Limb (tissue), 2 donors: ENCODE results near the gene CCSER2.
"Not testable (repeated sequence)": the region's sequence is repeated elsewhere in the genome, so short reads cannot be mapped to it uniquely, and the experiment has no call there.

ENCODE experiments used
- DNase-seq, 2 donors: peaks; one replicate each; pipeline ENCODE4 v3.0.0-alpha.2; 2016; ENCODE audit errors: extremely low spot score in 2 of 2

Gene CCSER2

GRCh38 chr10:84517554-84517953 lies 189.2 kb downstream of the CCSER2 start:
- no peak for DNase-seq

GRCh38 chr10:84519235-84519634 lies 190.8 kb downstream of the CCSER2 start:
- no peak for DNase-seq

GRCh38 chr10:84521013-84521412 lies 192.6 kb downstream of the CCSER2 start:
- no peak for DNase-seq

- DNase-seq = no peak
Measured at GRCh38 chr10:84521468-84521867, 193.1 kb downstream of the CCSER2 start.

- no peak for DNase-seq
Measured at GRCh38 chr10:84522612-84523462, 194.4 kb downstream of the CCSER2 start.

GRCh38 chr10:84523526-84523925 lies 195.1 kb downstream of the CCSER2 start:
- DNase-seq = no peak

- no peak for DNase-seq
Measured at GRCh38 chr10:84524435-84524834, 196.0 kb downstream of the CCSER2 start.

- DNase-seq = no peak
Measured at GRCh38 chr10:84525120-84525806, 196.9 kb downstream of the CCSER2 start.

- not testable (repeated sequence) for DNase-seq
Measured at GRCh38 chr10:84525807-84526182, 197.4 kb downstream of the CCSER2 start.

- DNase-seq = not testable (repeated sequence)
Measured at GRCh38 chr10:84527386-84527785, 199.0 kb downstream of the CCSER2 start.

GRCh38 chr10:84528526-84528925 lies 200.1 kb downstream of the CCSER2 start:
- not testable (repeated sequence) for DNase-seq

- no peak for DNase-seq
Measured at GRCh38 chr10:84530724-84531325, 202.4 kb downstream of the CCSER2 start.

GRCh38 chr10:84531396-84531795 lies 203.0 kb downstream of the CCSER2 start:
- no peak for DNase-seq

GRCh38 chr10:84534168-84534567 lies 205.8 kb downstream of the CCSER2 start:
- DNase-seq = no peak

GRCh38 chr10:84537447-84537931 lies 209.1 kb downstream of the CCSER2 start:
- peak in 1 of 2 donors; percentile 79 for DNase-seq

GRCh38 chr10:84538036-84538435 lies 209.6 kb downstream of the CCSER2 start:
- DNase-seq = no peak

GRCh38 chr10:84539216-84539615 lies 210.8 kb downstream of the CCSER2 start:
- no peak for DNase-seq

- no peak for DNase-seq
Measured at GRCh38 chr10:84540022-84540616, 211.7 kb downstream of the CCSER2 start.

- peak; percentile 44 to 85 for DNase-seq
Measured at GRCh38 chr10:84540617-84541288, 212.4 kb downstream of the CCSER2 start.

GRCh38 chr10:84541289-84541637 lies 212.9 kb downstream of the CCSER2 start:
- no peak for DNase-seq
